Neural progenitor cell (in vitro differentiated cells): Measurements from ENCODE around the gene SPACA7.

ENCODE experiments used
- CTCF ChIP-seq: fragments of 200-600 bp; sonication (generic); IDR thresholded peaks from 2 replicates; pipeline ENCODE4 v1.5.1; 2017; ENCODE audit warnings: antibody characterized with exemption, mild to moderate bottlenecking
- EZH2 ChIP-seq: fragments of 200-600 bp; sonication (generic); IDR thresholded peaks from 2 replicates; pipeline ENCODE4 v1.6.1; 2017; ENCODE audit warnings: antibody characterized with exemption, mild to moderate bottlenecking, moderate library complexity

- TF ChIP-seq CTCF = no peak
- TF ChIP-seq EZH2 = no peak
Observed at GRCh38 chr13:112449545-112449930, 73.4 kb downstream of the SPACA7 start.
